Trophoblast cell (in vitro differentiated cells and primary cell): ENCODE results near the gene HPS3.

Source experiments
- DNase-seq, 2 donors: peaks; one replicate each; pipeline ENCODE4 v3.0.0-alpha.2; 2016
- H2AFZ ChIP-seq: 2 replicates; pipeline ENCODE4 v1.6.1; 2013; ENCODE audit warnings: low read length, moderate library complexity, mild to moderate bottlenecking; ENCODE audit not compliant: insufficient read depth, poor library complexity
- H2AK5ac ChIP-seq: 2 replicates; pipeline ENCODE4 v1.6.1; 2013; ENCODE audit warnings: mild to moderate bottlenecking, low read length
- H2BK120ac ChIP-seq: 2 replicates; pipeline ENCODE4 v1.6.1; 2013; ENCODE audit warnings: low read length, mild to moderate bottlenecking, moderate library complexity; ENCODE audit not compliant: insufficient read depth, poor library complexity
- H2BK12ac ChIP-seq: 2 replicates; pipeline ENCODE4 v1.6.1; 2013; ENCODE audit warnings: mild to moderate bottlenecking, low read length, moderate library complexity
- H2BK5ac ChIP-seq: 2 replicates; pipeline ENCODE4 v1.6.1; 2013; ENCODE audit warnings: low read length, low read depth, moderate library complexity, mild to moderate bottlenecking; ENCODE audit not compliant: poor library complexity
- H3K14ac ChIP-seq: 2 replicates; pipeline ENCODE4 v1.6.1; 2013; ENCODE audit warnings: mild to moderate bottlenecking, low read length
- H3K18ac ChIP-seq: 2 replicates; pipeline ENCODE4 v1.6.1; 2013; ENCODE audit warnings: mild to moderate bottlenecking, low read length
- H3K23ac ChIP-seq: 2 replicates; pipeline ENCODE4 v1.6.1; 2013; ENCODE audit warnings: low read length
- H3K27ac ChIP-seq: 2 replicates; pipeline ENCODE4 v1.5.1; 2013; ENCODE audit warnings: low read depth, mild to moderate bottlenecking, inconsistent platforms, low read length, moderate library complexity
- H3K27me3 ChIP-seq: 2 replicates; pipeline ENCODE4 v1.6.1; 2013; ENCODE audit warnings: inconsistent platforms, mild to moderate bottlenecking, low read length, moderate library complexity; ENCODE audit not compliant: insufficient read depth
- H3K36me3 ChIP-seq, 2 experiments: 1 replicate in 1 of 2; 2 replicates in 1 of 2; pipeline ENCODE4 v1.6.1; 2013; ENCODE audit warnings: low read length in 2 of 2, mild to moderate bottlenecking in 2 of 2, moderate library complexity in 1 of 2; ENCODE audit not compliant: insufficient read depth in 2 of 2, control insufficient read depth in 1 of 2
- H3K4ac ChIP-seq: 2 replicates; pipeline ENCODE4 v1.6.1; 2013; ENCODE audit warnings: low read depth, mild to moderate bottlenecking, low read length, moderate library complexity
- H3K4me1 ChIP-seq, 2 experiments: 1 replicate in 1 of 2; 2 replicates in 1 of 2; pipeline ENCODE4 v1.6.1; 2013; ENCODE audit warnings: low read length in 2 of 2, mild to moderate bottlenecking in 2 of 2, moderate library complexity in 1 of 2; ENCODE audit not compliant: insufficient read depth in 2 of 2, control insufficient read depth in 1 of 2
- H3K4me2 ChIP-seq: 2 replicates; pipeline ENCODE4 v1.6.1; 2013; ENCODE audit warnings: inconsistent platforms, mild to moderate bottlenecking, low read length, moderate library complexity
- H3K4me3 ChIP-seq: 2 replicates; pipeline ENCODE4 v1.5.1; 2013; ENCODE audit warnings: mild to moderate bottlenecking, low read depth, low read length, inconsistent platforms
- H3K79me1 ChIP-seq: one replicate; pipeline ENCODE4 v1.6.1; 2013; ENCODE audit warnings: low read length
- H3K79me2 ChIP-seq: 2 replicates; pipeline ENCODE4 v1.6.1; 2013; ENCODE audit warnings: low read length, mild to moderate bottlenecking; ENCODE audit not compliant: control insufficient read depth, insufficient read depth, poor library complexity
- H3K9ac ChIP-seq: 2 replicates; pipeline ENCODE4 v1.6.1; 2013; ENCODE audit warnings: mild to moderate bottlenecking, low read length
- H3K9me3 ChIP-seq: 2 replicates; pipeline ENCODE4 v1.6.1; 2013; ENCODE audit warnings: low read depth, mild to moderate bottlenecking, control low read depth, inconsistent platforms, low read length; ENCODE audit not compliant: insufficient read depth
- H4K12ac ChIP-seq: 2 replicates; pipeline ENCODE4 v1.6.1; 2013; ENCODE audit warnings: low read depth, mild to moderate bottlenecking, low read length, moderate library complexity
- H4K8ac ChIP-seq: 2 replicates; pipeline ENCODE4 v1.6.1; 2013; ENCODE audit warnings: low read depth, mild to moderate bottlenecking, low read length, moderate library complexity
- H4K91ac ChIP-seq: one replicate; pipeline ENCODE4 v1.6.1; 2013; ENCODE audit warnings: low read depth, mild to moderate bottlenecking, low read length, moderate library complexity
- WGBS: extraction: QIAGEN DNeasy Blood & Tissue Kit; methylation state at CpG from one replicate; pipeline ENCODE4 v1.1.7; 2013; ENCODE audit warnings: missing lambda C conversion rate; ENCODE audit not compliant: insufficient read length, insufficient coverage; ENCODE audit errors: extremely low coverage; 5-methylcytosine and 5-hydroxymethylcytosine counted together

The HPS3 gene

DNA sequence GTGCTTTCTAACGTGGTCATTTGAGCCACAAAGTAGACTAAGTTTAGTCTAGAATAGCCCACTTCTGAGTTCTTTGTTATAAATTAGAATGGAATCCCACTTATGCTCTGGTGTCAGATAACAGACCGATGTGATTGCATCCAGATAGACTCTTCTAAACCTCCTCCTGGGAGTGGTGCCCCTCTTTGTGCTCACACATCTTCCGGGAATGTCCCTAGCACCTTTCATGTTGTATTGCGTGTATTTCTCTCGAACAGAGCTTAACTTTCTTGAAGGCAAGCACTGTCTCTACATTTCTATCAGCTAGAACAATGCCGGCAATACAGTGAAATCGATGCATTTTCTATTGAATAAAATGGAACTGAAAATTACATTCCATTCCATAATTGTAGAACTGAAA, 69.2 kb downstream of the HPS3 start:
- Histone ChIP-seq H3K79me2 (no peaks in the 10 kb centered on the region), H3K9me3 (no peaks in the 10 kb centered on the region)
- no CpG with 5 or more reads among the region's 7 CpGs for WGBS

DNA sequence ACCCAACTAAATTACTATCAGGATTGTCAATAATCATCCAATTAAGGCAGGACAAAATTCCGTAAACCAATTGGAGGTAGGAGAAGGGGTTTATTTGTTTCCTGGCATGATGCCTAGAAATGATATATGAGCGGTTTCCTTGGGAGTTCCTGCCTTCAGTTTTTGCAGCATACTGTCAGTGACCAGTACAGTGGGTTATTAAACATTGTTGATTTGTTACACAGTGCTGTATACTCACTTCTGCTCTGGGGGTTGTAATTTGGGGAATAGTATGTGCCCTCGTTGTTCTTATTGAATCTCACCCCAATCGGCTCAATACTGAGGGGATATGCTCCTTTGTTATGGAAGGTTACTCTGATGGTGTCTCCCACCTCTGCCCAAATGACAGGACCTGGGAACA, 70.0 kb downstream of the HPS3 start:
- Histone ChIP-seq H3K9ac (no peak overlapping the region), H3K79me2 (no peaks in the 10 kb centered on the region)
- no CpG with 5 or more reads among the region's 4 CpGs for WGBS

More for the DNA sequence above, 69.2 kb downstream of the HPS3 start:
- H3K23ac ChIP-seq: no peak overlapping the region
- H3K27ac ChIP-seq: peak overlapping the region; percentile 12
- no peak overlapping the region for H2AFZ ChIP-seq
- H3K36me3 ChIP-seq: no peaks in the 10 kb centered on the region
- no peak overlapping the region for H3K4me3 ChIP-seq
- no peak overlapping the region for H3K14ac ChIP-seq
- DNase-seq: peak in 1 of 2 donors; percentile 48
- no peak overlapping the region for H4K12ac ChIP-seq
- no peak overlapping the region for H2BK120ac ChIP-seq
- no peak overlapping the region for H2AK5ac ChIP-seq
- no peaks in the 10 kb centered on the region for H3K79me1 ChIP-seq
- H3K4me1 ChIP-seq: peaks cover 0 to 4% of the 10 kb centered on the region in 2 experiments
- H2BK12ac ChIP-seq: no peak overlapping the region
- no peak overlapping the region for H3K9ac ChIP-seq
- H4K91ac ChIP-seq: no peak overlapping the region
- no peaks in the 10 kb centered on the region for H3K27me3 ChIP-seq
- H4K8ac ChIP-seq: no peak overlapping the region
- H3K4ac ChIP-seq: no peak overlapping the region
- H3K4me2 ChIP-seq: peak overlapping the region; percentile 44
- H3K18ac ChIP-seq: no peak overlapping the region
- no peak overlapping the region for H2BK5ac ChIP-seq

DNA sequence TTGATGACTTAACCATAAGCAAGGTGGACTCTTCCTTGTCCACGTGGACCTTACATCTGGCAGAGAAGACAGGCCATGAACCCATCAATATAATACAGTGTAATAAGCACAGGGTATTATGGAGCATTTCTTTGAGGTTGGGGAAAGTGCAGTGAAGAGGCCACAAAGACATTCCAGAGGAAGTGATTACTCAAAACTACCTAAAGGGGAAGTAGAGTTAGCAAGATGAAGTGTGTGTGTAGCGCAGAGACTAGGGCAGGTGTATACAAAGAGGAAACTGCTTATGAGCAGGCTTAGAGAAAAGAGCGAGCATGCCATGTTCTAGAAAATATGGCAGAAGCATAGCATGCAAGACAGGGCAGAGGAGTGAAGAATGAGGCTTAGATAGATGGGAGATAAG, 74.3 kb downstream of the HPS3 start:
- no peak overlapping the region for H3K27ac ChIP-seq
- no peak overlapping the region for H3K23ac ChIP-seq
- no peak for DNase-seq
- H3K27me3 ChIP-seq: no peaks in the 10 kb centered on the region
- no peak overlapping the region for H3K4ac ChIP-seq
- H4K8ac ChIP-seq: no peak overlapping the region
- no peaks in the 10 kb centered on the region for H3K9me3 ChIP-seq
- no peaks in the 10 kb centered on the region for H3K79me2 ChIP-seq
- WGBS: no CpG with 5 or more reads among the region's 3 CpGs
- no peak overlapping the region for H2BK5ac ChIP-seq
- H2AK5ac ChIP-seq: no peak overlapping the region
- H3K36me3 ChIP-seq: no peaks in the 10 kb centered on the region
- H3K79me1 ChIP-seq: peaks cover 2% of the 10 kb centered on the region
- H3K14ac ChIP-seq: no peak overlapping the region
- no peak overlapping the region for H3K4me3 ChIP-seq
- H2BK12ac ChIP-seq: no peak overlapping the region
- H3K4me2 ChIP-seq: no peak overlapping the region
- no peak overlapping the region for H2BK120ac ChIP-seq
- H4K12ac ChIP-seq: no peak overlapping the region
- H4K91ac ChIP-seq: no peak overlapping the region
- peaks cover 0 to 1% of the 10 kb centered on the region in 2 experiments for H3K4me1 ChIP-seq
- no peak overlapping the region for H3K18ac ChIP-seq
- H3K9ac ChIP-seq: no peak overlapping the region
- no peak overlapping the region for H2AFZ ChIP-seq

More for the DNA sequence above, 70.0 kb downstream of the HPS3 start:
- Histone ChIP-seq H3K4ac (no peak overlapping the region), H3K27me3 (no peaks in the 10 kb centered on the region), H3K79me1 (no peaks in the 10 kb centered on the region), H3K4me1 (peaks cover 0 to 4% of the 10 kb centered on the region in 2 experiments), H2AFZ (no peak overlapping the region), H2AK5ac (no peak overlapping the region), H4K8ac (no peak overlapping the region), H2BK120ac (no peak overlapping the region), H3K9me3 (no peaks in the 10 kb centered on the region), H3K4me2 (no peak overlapping the region), H3K23ac (no peak overlapping the region), H4K12ac (no peak overlapping the region), H3K36me3 (no peaks in the 10 kb centered on the region), H3K14ac (no peak overlapping the region), H3K4me3 (no peak overlapping the region), H2BK12ac (no peak overlapping the region), H2BK5ac (no peak overlapping the region), H3K18ac (no peak overlapping the region), H4K91ac (no peak overlapping the region), H3K27ac (no peak overlapping the region)
- no peak for DNase-seq

DNA sequence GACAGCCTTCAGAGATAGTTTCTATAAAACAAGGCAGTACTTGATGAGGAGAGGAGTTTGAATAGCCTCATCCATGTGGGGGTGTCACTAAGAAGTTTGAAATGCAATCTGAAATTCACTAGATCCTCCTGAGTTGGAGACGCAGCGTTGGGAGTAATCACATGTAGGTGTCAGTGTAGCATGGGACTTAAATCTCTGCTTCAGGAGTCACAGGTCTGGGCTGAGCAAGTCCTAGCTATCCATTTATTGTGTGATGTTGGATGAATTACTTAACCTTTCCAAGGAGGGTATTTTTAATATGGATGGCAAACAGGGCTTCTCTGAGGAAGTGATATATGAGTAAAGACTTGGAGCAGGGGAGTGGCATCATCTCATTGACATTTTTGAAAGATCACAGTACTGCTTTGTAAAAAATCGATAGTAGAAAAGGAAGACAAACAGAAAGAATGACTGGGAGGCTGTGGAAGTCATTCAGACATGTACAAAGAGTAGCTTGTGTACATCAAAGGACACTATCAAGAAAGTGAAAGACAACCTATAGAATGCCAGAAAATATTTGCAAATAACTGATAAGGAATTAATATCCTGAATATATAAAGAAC, 75.1 kb downstream of the HPS3 start:
- no peak overlapping the region for H3K27ac ChIP-seq
- no peak overlapping the region for H3K23ac ChIP-seq
- no peaks in the 10 kb centered on the region for H3K36me3 ChIP-seq
- no peak overlapping the region for H3K14ac ChIP-seq
- H3K18ac ChIP-seq: no peak overlapping the region
- WGBS: no CpG with 5 or more reads among the region's 3 CpGs
- no peak overlapping the region for H4K91ac ChIP-seq
- DNase-seq: no peak
- H3K4me2 ChIP-seq: no peak overlapping the region
- no peaks in the 10 kb centered on the region for H3K27me3 ChIP-seq
- no peak overlapping the region for H2AK5ac ChIP-seq
- H3K4ac ChIP-seq: no peak overlapping the region
- no peak overlapping the region for H3K9ac ChIP-seq
- no peak overlapping the region for H2BK12ac ChIP-seq
- H4K8ac ChIP-seq: no peak overlapping the region
- H2AFZ ChIP-seq: no peak overlapping the region
- H3K79me1 ChIP-seq: peaks cover 2% of the 10 kb centered on the region
- no peaks in the 10 kb centered on the region for H3K9me3 ChIP-seq
- H2BK120ac ChIP-seq: no peak overlapping the region
- no peak overlapping the region for H4K12ac ChIP-seq
- H3K4me1 ChIP-seq: peaks cover 0 to 1% of the 10 kb centered on the region in 2 experiments
- no peak overlapping the region for H3K4me3 ChIP-seq
- H3K79me2 ChIP-seq: no peaks in the 10 kb centered on the region
- H2BK5ac ChIP-seq: no peak overlapping the region
